GM12878 (cell line): ENCODE results near the gene GPR151. TPM values are rescaled to one million over a fixed set of nuclear protein-coding genes. Genes with fewer than 3 reads are reported as not detected.

ENCODE experiments used
- ATAC-seq: fragments of 200-7000 bp; cut with Tn5 transposase; 3 replicates; pipeline ENCODE4 v1.9.1; 2020; ENCODE audit warnings: mild to moderate bottlenecking, moderate library complexity
- BruUV-seq: library from RNA; stranded (reverse); fragments of 400-500 nt; replicated peaks from 2 replicates; lab custom pipeline; 2021; lab: Mats Ljungman, UMichigan
- CTCF ChIA-PET: fragments of 300-600 bp; sonication (Branson Sonifier 250); formaldehyde crosslinking; extraction: SDS; loops from one replicate; lab custom pipeline; 2021; ENCODE audit warnings: inconsistent platforms; lab: Yijun Ruan, JAX
- POLR2A ChIA-PET: fragments of 350-600 bp; formaldehyde crosslinking; extraction: SDS; loops from one replicate; lab custom pipeline; 2021; ENCODE audit warnings: inconsistent platforms; lab: Charles Lee
- RAD21 ChIA-PET: fragments of 300-600 bp; sonication (Branson Sonifier 250); formaldehyde crosslinking; loops from one replicate; lab custom pipeline; 2023; ENCODE audit warnings: antibody characterized with exemption; ENCODE audit not compliant: unreplicated experiment; lab: Charles Lee
- SMC1A ChIA-PET: fragments of 300-600 bp; sonication (Branson Sonifier 250); formaldehyde crosslinking; loops from one replicate; lab custom pipeline; 2023; ENCODE audit not compliant: unreplicated experiment, uncharacterized antibody; lab: Charles Lee
- DNase-seq: peaks from one replicate; pipeline ENCODE4 v3.0.0-alpha.2; 2011; ENCODE audit warnings: low read depth, low spot score
- FAIRE-seq: peaks from 3 replicates; lab custom pipeline; 2011; peaks lifted over from hg19 to GRCh38; lab: Jason Lieb, UNC
- H2AFZ ChIP-seq: 2 replicates; pipeline ENCODE4 v1.6.0; 2011; ENCODE audit warnings: low read depth, low read length, control low read depth; ENCODE audit not compliant: control insufficient read depth
- H3K27ac ChIP-seq: 2 replicates; pipeline ENCODE4 v1.5.1; 2011; ENCODE audit warnings: control low read depth; ENCODE audit not compliant: control insufficient read depth, insufficient read depth
- H3K27me3 ChIP-seq, 2 experiments: replicated peaks in 1 of 2; 2 replicates each; pipeline versions ENCODE4 v1.6.0 to v1.6.1; 2011; ENCODE audit warnings: low read length in 1 of 2; ENCODE audit not compliant: control insufficient read depth in 2 of 2, insufficient read depth in 2 of 2
- H3K36me3 ChIP-seq, 2 experiments: 2 replicates each; pipeline ENCODE4 v1.5.1; 2011; ENCODE audit warnings: low read length in 1 of 2; ENCODE audit not compliant: control insufficient read depth in 2 of 2, insufficient read depth in 2 of 2
- H3K4me1 ChIP-seq: 2 replicates; pipeline ENCODE4 v1.6.1; 2011; ENCODE audit warnings: mild to moderate bottlenecking, low read length, moderate library complexity, mixed read lengths; ENCODE audit not compliant: control insufficient read depth, insufficient read depth
- H3K4me2 ChIP-seq: 2 replicates; pipeline ENCODE4 v1.6.0; 2011; ENCODE audit warnings: control low read depth; ENCODE audit not compliant: control insufficient read depth, insufficient read depth
- H3K4me3 ChIP-seq: fragments of 200-600 bp; sonication (generic); 2 replicates; pipeline ENCODE4 v1.5.1; 2016
- H3K79me2 ChIP-seq: 2 replicates; pipeline ENCODE4 v1.6.0; 2011; ENCODE audit warnings: low read length; ENCODE audit not compliant: control insufficient read depth, insufficient read depth
- H3K9ac ChIP-seq: 2 replicates; pipeline ENCODE4 v1.8.0; 2011; ENCODE audit warnings: low read length, control low read depth, mixed read lengths; ENCODE audit not compliant: control insufficient read depth, insufficient read depth
- H3K9me3 ChIP-seq: replicated peaks from 3 replicates; pipeline ENCODE4 v1.5.1; 2011; ENCODE audit warnings: mild to moderate bottlenecking, low read length; ENCODE audit not compliant: control insufficient read depth, insufficient read depth
- H4K20me1 ChIP-seq: 2 replicates; pipeline ENCODE4 v1.6.0; 2011; ENCODE audit not compliant: control insufficient read depth, insufficient read depth
- BCL11A ChIP-seq: IDR thresholded peaks from 2 replicates; pipeline ENCODE4 v1.6.1; 2011; ENCODE audit warnings: low read depth, low read length
- EP300 ChIP-seq, 2 experiments: fragments of 150-350 bp in 1 of 2; IDR thresholded peaks; 2 replicates each; pipeline ENCODE4 v1.6.1; 2011 to 2012; ENCODE audit warnings: low read depth in 2 of 2, low read length in 2 of 2, borderline replicate concordance in 1 of 2, improper control_type of control experiment in 1 of 2, inconsistent platforms in 1 of 2; ENCODE audit not compliant: control insufficient read depth in 1 of 2
- EZH2 ChIP-seq: IDR thresholded peaks from 2 replicates; pipeline ENCODE4 v1.6.1; 2012; ENCODE audit warnings: low read depth, mild to moderate bottlenecking, control low read depth, inconsistent platforms, low read length, borderline replicate concordance; ENCODE audit not compliant: control insufficient read depth
- IRF3 ChIP-seq: fragments of 450-650 bp; IDR thresholded peaks from 2 replicates; pipeline ENCODE4 v1.6.1; 2014; ENCODE audit warnings: mild to moderate bottlenecking
- IRF4 ChIP-seq: IDR thresholded peaks from 2 replicates; pipeline ENCODE4 v1.6.1; 2011; ENCODE audit warnings: low read depth, low read length
- KLF5 ChIP-seq: fragments of 450-650 bp; IDR thresholded peaks from 2 replicates; pipeline ENCODE4 v1.6.1; 2014; ENCODE audit warnings: mild to moderate bottlenecking; ENCODE audit not compliant: partially characterized antibody
- NFXL1 ChIP-seq: fragments of 450-650 bp; IDR thresholded peaks from 2 replicates; pipeline ENCODE4 v1.6.1; 2017; ENCODE audit warnings: antibody characterized with exemption, mild to moderate bottlenecking, borderline replicate concordance
- NFYA ChIP-seq: IDR thresholded peaks from 2 replicates; pipeline ENCODE4 v1.6.1; 2011; ENCODE audit warnings: low read depth, mild to moderate bottlenecking, low read length, improper control_type of control experiment, borderline replicate concordance
- NFYB ChIP-seq: IDR thresholded peaks from 2 replicates; pipeline ENCODE4 v1.6.1; 2011; ENCODE audit warnings: low read depth, mild to moderate bottlenecking, low read length, improper control_type of control experiment, moderate library complexity; ENCODE audit not compliant: insufficient read depth
- NR2C2 ChIP-seq: IDR thresholded peaks from 2 replicates; pipeline ENCODE4 v1.6.1; 2011; ENCODE audit warnings: borderline replicate concordance, low read depth; ENCODE audit not compliant: control insufficient read depth, insufficient read length
- RAD51 ChIP-seq: fragments of 450-650 bp; IDR thresholded peaks from 2 replicates; pipeline ENCODE4 v1.6.1; 2016; ENCODE audit warnings: moderate library complexity, mild to moderate bottlenecking, inconsistent platforms
- RELA ChIP-seq: fragments of 450-650 bp; IDR thresholded peaks from 2 replicates; pipeline ENCODE4 v1.8.0; 2014; ENCODE audit warnings: borderline replicate concordance; ENCODE audit not compliant: partially characterized antibody
- SMC3 ChIP-seq: IDR thresholded peaks from 2 replicates; pipeline ENCODE4 v1.6.1; 2011; ENCODE audit warnings: low read length, improper control_type of control experiment, borderline replicate concordance
- WRNIP1 ChIP-seq: IDR thresholded peaks from 2 replicates; pipeline ENCODE4 v1.6.1; 2011; ENCODE audit warnings: low read depth, low read length, improper control_type of control experiment, borderline replicate concordance
- ZNF274 ChIP-seq: IDR thresholded peaks from one replicate; pipeline ENCODE4 v1.8.0; 2011; ENCODE audit not compliant: insufficient read length, insufficient read depth
- ZNF622 ChIP-seq: fragments of 450-650 bp; IDR thresholded peaks from 2 replicates; pipeline ENCODE4 v1.6.1; 2017; ENCODE audit warnings: mild to moderate bottlenecking, inconsistent platforms
- WGBS: methylation state at CpG from one replicate; pipeline ENCODE4 v1.1.6; 2016; ENCODE audit warnings: low lambda C conversion rate; ENCODE audit not compliant: insufficient replicate concordance, insufficient coverage; ENCODE audit errors: missing lambda C conversion rate; 5-methylcytosine and 5-hydroxymethylcytosine counted together
- in situ Hi-C: fragments of 300-500 bp; cut with MboI; formaldehyde crosslinking; loops from 9 replicates; pipeline ENCODE4 v1.14.3; 2018; ENCODE audit warnings: mixed read lengths
- intact Hi-C: fragments of 100-400 bp; cut with micrococcal nuclease; formaldehyde crosslinking; loops from one replicate; pipeline ENCODE4 v1.14.2; 2022; ENCODE audit not compliant: unreplicated experiment
- polyA plus RNA-seq, 11 experiments: library from polyadenylated mRNA; depleted of rRNA in 4 of 11; unstranded in 6 of 11; stranded (reverse) in 5 of 11; fragments of >200 nt; fragmentation: Nextera tagmentation in 4 of 11; fragmentation: Illumina TruSeq in 1 of 11; extraction: Ambion mirVana in 4 of 11; extraction: Trizol in 1 of 11; gene quantifications; 1 replicate in 1 of 11; 2 replicates in 10 of 11; pipeline versions ENCODE4 v1.2.1 to v1.2.3, GENCODE V29; 2011 to 2016; ENCODE audit warnings: inconsistent platforms in 2 of 11, missing spikeins in 2 of 11, low read depth in 1 of 11
- total RNA-seq, 4 experiments: library from RNA; depleted of rRNA in 3 of 4; stranded (reverse); fragments of >200 nt in 3 of 4; fragmentation: Illumina TruSeq in 1 of 4; extraction: Trizol in 1 of 4; gene quantifications; 2 replicates each; pipeline versions ENCODE4 v1.2.1 to v1.2.3, GENCODE V29; 2013 to 2021
- TF ChIP-seq, protein P1 (sequence below): fragments of 450-650 bp; IDR thresholded peaks from 2 replicates; pipeline ENCODE4 v1.6.1; 2017; ENCODE audit warnings: mild to moderate bottlenecking

Gene GPR151
- total and polyA plus RNA-seq, 10 of the 15 experiments (the other 5 are each of a cell fraction or from before 2014, with no cell fraction given): 0.11 TPM; not detected in 9

- no TSS peak for BruUV-seq
- ChIA-PET RAD21 (interaction anchor here (1.5 kb wide), 1 partner anchor 426 kb away, joined by 8 read pairs; no protein-coding TSS in a partner anchor), CTCF (interaction anchor here (0.6 to 6.4 kb wide), 4 partner anchors 8 to 649 kb away, joined by 3 to 80 read pairs (median 62); no protein-coding TSS in a partner anchor), POLR2A (interaction anchor here (0.7 kb wide), 1 partner anchor 147 kb away, joined by 3 read pairs; no protein-coding TSS in a partner anchor), SMC1A (interaction anchor here (0.6 kb wide), 1 partner anchor 1034 kb away, joined by 3 read pairs; no protein-coding TSS in a partner anchor)
- 52% methylated on average over 4 of the region's 4 CpGs for WGBS
- H3K27ac ChIP-seq: no peak overlapping the region
- ATAC-seq: no peak
- H3K4me3 ChIP-seq: no peak overlapping the region
- H3K79me2 ChIP-seq: no peaks in the 10 kb centered on the region
- DNase-seq: no peak
- H3K27me3 ChIP-seq: no peaks in the 10 kb centered on the region
- FAIRE-seq: no peak
- no peaks in the 10 kb centered on the region for H3K36me3 ChIP-seq
- H3K9me3 ChIP-seq: no peaks in the 10 kb centered on the region
- no peaks in the 10 kb centered on the region for H4K20me1 ChIP-seq
- no peak overlapping the region for H3K9ac ChIP-seq
- in situ Hi-C loops: loop anchor here (5.0 kb wide), 2 partner anchors 427 to 647 kb away; no protein-coding TSS in a partner anchor
- no peak overlapping the region for H2AFZ ChIP-seq
- no peaks in the 10 kb centered on the region for H3K4me1 ChIP-seq
- no peak overlapping the region for H3K4me2 ChIP-seq
- TF ChIP-seq ZNF622 (no peak), IRF4 (no peak), IRF3 (no peak), BCL11A (no peak), WRNIP1 (no peak), NFYA (no peak), RELA (no peak), NFYB (no peak), SMC3 (no peak), EZH2 (no peak), ZNF274 (no peak), NFXL1 (no peak), EP300 (IDR thresholded peaks at IDR 0.05; ENCODE audit: borderline replicate concordance in 1 of 2, control insufficient read depth in 1 of 2, low read depth in 2 of 2, low read length in 2 of 2) (no peak), KLF5 (no peak), NR2C2 (no peak), RAD51 (no peak)
- TF ChIP-seq, protein P1, sequence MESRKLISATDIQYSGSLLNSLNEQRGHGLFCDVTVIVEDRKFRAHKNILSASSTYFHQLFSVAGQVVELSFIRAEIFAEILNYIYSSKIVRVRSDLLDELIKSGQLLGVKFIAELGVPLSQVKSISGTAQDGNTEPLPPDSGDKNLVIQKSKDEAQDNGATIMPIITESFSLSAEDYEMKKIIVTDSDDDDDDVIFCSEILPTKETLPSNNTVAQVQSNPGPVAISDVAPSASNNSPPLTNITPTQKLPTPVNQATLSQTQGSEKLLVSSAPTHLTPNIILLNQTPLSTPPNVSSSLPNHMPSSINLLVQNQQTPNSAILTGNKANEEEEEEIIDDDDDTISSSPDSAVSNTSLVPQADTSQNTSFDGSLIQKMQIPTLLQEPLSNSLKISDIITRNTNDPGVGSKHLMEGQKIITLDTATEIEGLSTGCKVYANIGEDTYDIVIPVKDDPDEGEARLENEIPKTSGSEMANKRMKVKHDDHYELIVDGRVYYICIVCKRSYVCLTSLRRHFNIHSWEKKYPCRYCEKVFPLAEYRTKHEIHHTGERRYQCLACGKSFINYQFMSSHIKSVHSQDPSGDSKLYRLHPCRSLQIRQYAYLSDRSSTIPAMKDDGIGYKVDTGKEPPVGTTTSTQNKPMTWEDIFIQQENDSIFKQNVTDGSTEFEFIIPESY: no peak
- intact Hi-C loops: loop anchor here (5.0 kb wide), 2 partner anchors 82 to 122 kb away; no protein-coding TSS in a partner anchor
These were observed 24.0 kb upstream of the GPR151 start for GRCh38 chr5:146539973-146540372.
